H1 (cell line): ENCODE results near the gene EHHADH. TPM values are rescaled to one million over a fixed set of nuclear protein-coding genes. Genes with fewer than 3 reads are reported as not detected.

Source experiments
- CTCF ChIA-PET: fragments of 300-600 bp; sonication (Branson Sonifier 250); formaldehyde crosslinking; loops from one replicate; lab custom pipeline; 2021; ENCODE audit not compliant: partially characterized antibody; lab: Charles Lee
- POLR2A ChIA-PET: fragments of 300-600 bp; sonication (Branson Sonifier 250); formaldehyde crosslinking; loops from one replicate; lab custom pipeline; 2021; ENCODE audit warnings: inconsistent platforms; ENCODE audit not compliant: partially characterized antibody; lab: Charles Lee
- DNase-seq, 2 experiments: peaks; one replicate each; pipeline versions ENCODE4 v3.0.0 to v3.0.0-alpha.2; 2010 to 2022; ENCODE audit warnings: low spot score in 2 of 2, low read depth in 1 of 2, mixed read lengths in 1 of 2
- FAIRE-seq: peaks from 2 replicates; lab custom pipeline; 2011; peaks lifted over from hg19 to GRCh38; lab: Jason Lieb, UNC
- H2AFZ ChIP-seq: 2 replicates; pipeline ENCODE4 v1.8.1; 2012; ENCODE audit warnings: low read length, inconsistent platforms
- H2AK5ac ChIP-seq: 2 replicates; pipeline ENCODE4 v1.6.1; 2013; ENCODE audit warnings: low read depth, low read length
- H2BK120ac ChIP-seq: replicated peaks from 2 replicates; pipeline ENCODE3; 2013; ENCODE audit warnings: low read depth, low read length, inconsistent platforms
- H2BK12ac ChIP-seq: 2 replicates; pipeline ENCODE4 v1.6.1; 2013; ENCODE audit warnings: low read depth, low read length
- H2BK15ac ChIP-seq: 2 replicates; pipeline ENCODE4 v1.6.1; 2013; ENCODE audit warnings: low read length
- H2BK20ac ChIP-seq: 2 replicates; pipeline ENCODE4 v1.6.1; 2013; ENCODE audit warnings: low read length
- H2BK5ac ChIP-seq: 2 replicates; pipeline ENCODE4 v1.6.1; 2013; ENCODE audit warnings: low read depth, low read length
- H3K14ac ChIP-seq: 2 replicates; pipeline ENCODE4 v1.6.1; 2013; ENCODE audit warnings: inconsistent platforms; ENCODE audit not compliant: insufficient read length
- H3K18ac ChIP-seq: 2 replicates; pipeline ENCODE4 v1.6.1; 2013; ENCODE audit warnings: low read length; ENCODE audit errors: extremely low read depth
- H3K23ac ChIP-seq: 2 replicates; pipeline ENCODE4 v1.6.1; 2013; ENCODE audit warnings: inconsistent platforms; ENCODE audit not compliant: insufficient read length
- H3K23me2 ChIP-seq: 2 replicates; pipeline ENCODE4 v1.6.1; 2013; ENCODE audit warnings: low read depth, low read length
- H3K27ac ChIP-seq: 2 replicates; pipeline ENCODE4 v1.6.1; 2011; ENCODE audit warnings: low read depth, low read length, inconsistent platforms
- H3K27me3 ChIP-seq, 4 experiments: replicated peaks in 1 of 4; 1 replicate in 1 of 4; 2 replicates in 3 of 4; pipeline versions ENCODE4 v1.6.1 to v1.8.1; 2011 to 2013; ENCODE audit warnings: low read length in 3 of 4, mild to moderate bottlenecking in 3 of 4, inconsistent platforms in 2 of 4, mixed read lengths in 2 of 4, moderate library complexity in 1 of 4; ENCODE audit not compliant: control insufficient read depth in 3 of 4, insufficient read depth in 3 of 4; ENCODE audit errors: extremely low read depth in 1 of 4
- H3K36me3 ChIP-seq, 4 experiments: 2 replicates each; pipeline versions ENCODE4 v1.6.1 to v1.8.1; 2011 to 2013; ENCODE audit warnings: mild to moderate bottlenecking in 4 of 4, low read length in 3 of 4, moderate library complexity in 2 of 4, control low read depth in 1 of 4, inconsistent platforms in 1 of 4; ENCODE audit not compliant: insufficient read depth in 4 of 4, control insufficient read depth in 2 of 4
- H3K4ac ChIP-seq: replicated peaks from 2 replicates; pipeline ENCODE3; 2013; ENCODE audit warnings: low read length, low read depth, mixed read lengths, inconsistent platforms; ENCODE audit not compliant: insufficient read length
- H3K4me1 ChIP-seq, 4 experiments: replicated peaks in 1 of 4; 1 replicate in 1 of 4; 2 replicates in 3 of 4; pipeline versions ENCODE4 v1.6.1 to v1.8.1; 2011 to 2013; ENCODE audit warnings: low read length in 3 of 4, inconsistent platforms in 2 of 4, mixed read lengths in 1 of 4; ENCODE audit not compliant: insufficient read depth in 4 of 4, control insufficient read depth in 3 of 4
- H3K4me2 ChIP-seq, 2 experiments: 2 replicates each; pipeline versions ENCODE4 v1.6.1 to v1.8.1; 2011 to 2013; ENCODE audit warnings: low read depth in 2 of 2, low read length in 2 of 2, control low read depth in 1 of 2, inconsistent platforms in 1 of 2, mild to moderate bottlenecking in 1 of 2; ENCODE audit not compliant: insufficient read depth in 1 of 2
- H3K4me3 ChIP-seq, 4 experiments: fragments of 200-600, 300-600 bp in 1 of 4; sonication (generic), shearing (Covaris generic), sonication (Bioruptor Twin) in 1 of 4; 2 replicates each; pipeline versions ENCODE4 v1.5.1 to v1.8.1; 2011 to 2016; ENCODE audit warnings: low read length in 4 of 4, low read depth in 3 of 4, control low read depth in 2 of 4, inconsistent platforms in 2 of 4, mild to moderate bottlenecking in 2 of 4, mixed read lengths in 1 of 4, moderate library complexity in 1 of 4; ENCODE audit not compliant: insufficient read depth in 2 of 4; ENCODE audit errors: extremely low read depth in 1 of 4
- H3K56ac ChIP-seq: replicated peaks from 2 replicates; pipeline ENCODE3; 2013; ENCODE audit warnings: low read depth, mild to moderate bottlenecking, mixed read lengths, low read length, inconsistent platforms; ENCODE audit not compliant: insufficient read length
- H3K79me1 ChIP-seq: 2 replicates; pipeline ENCODE4 v1.6.1; 2013; ENCODE audit warnings: low read depth, low read length, control low read depth
- H3K79me2 ChIP-seq, 2 experiments: 2 replicates each; pipeline versions ENCODE4 v1.6.1 to v1.8.1; 2012 to 2013; ENCODE audit warnings: low read length in 2 of 2, mild to moderate bottlenecking in 2 of 2, inconsistent platforms in 1 of 2; ENCODE audit not compliant: insufficient read depth in 2 of 2, control insufficient read depth in 1 of 2
- H3K9ac ChIP-seq, 4 experiments: replicated peaks in 1 of 4; 1 replicate in 1 of 4; 2 replicates in 3 of 4; pipeline versions ENCODE4 v1.6.1 to v1.8.1; 2011 to 2013; ENCODE audit warnings: low read depth in 3 of 4, low read length in 3 of 4, control low read depth in 2 of 4, mild to moderate bottlenecking in 2 of 4, moderate library complexity in 2 of 4, inconsistent platforms in 1 of 4; ENCODE audit errors: extremely low read depth in 1 of 4
- H3K9me3 ChIP-seq, 2 experiments: 2 replicates each; pipeline versions ENCODE4 v1.6.1 to v1.8.1; 2012 to 2013; ENCODE audit warnings: mild to moderate bottlenecking in 2 of 2, moderate library complexity in 2 of 2, control low read depth in 1 of 2, inconsistent platforms in 1 of 2, low read depth in 1 of 2, low read length in 1 of 2, mixed read lengths in 1 of 2; ENCODE audit not compliant: insufficient read depth in 2 of 2
- H4K20me1 ChIP-seq, 2 experiments: replicated peaks in 1 of 2; 2 replicates each; pipeline versions ENCODE3 to v1.8.1; 2011 to 2013; ENCODE audit warnings: inconsistent platforms in 2 of 2, low read length in 2 of 2, mild to moderate bottlenecking in 1 of 2; ENCODE audit not compliant: insufficient read depth in 2 of 2, control insufficient read depth in 1 of 2
- H4K5ac ChIP-seq: 2 replicates; pipeline ENCODE4 v1.6.1; 2013; ENCODE audit warnings: low read length, low read depth, mixed read lengths, inconsistent platforms; ENCODE audit not compliant: insufficient read length
- H4K8ac ChIP-seq: 2 replicates; pipeline ENCODE4 v1.8.0; 2013; ENCODE audit warnings: mild to moderate bottlenecking, moderate library complexity, low read length, inconsistent platforms; ENCODE audit not compliant: insufficient read depth; ENCODE audit errors: extremely low read depth
- H4K91ac ChIP-seq: replicated peaks from 2 replicates; pipeline ENCODE3; 2013; ENCODE audit warnings: low read length, mixed read lengths, inconsistent platforms; ENCODE audit not compliant: insufficient read length
- ASH2L ChIP-seq: fragments of 200-600, 300-600 bp; sonication (generic); IDR thresholded peaks from one replicate; pipeline ENCODE4 v1.7.1; 2017; ENCODE audit warnings: low read length
- EP300 ChIP-seq, 2 experiments: IDR thresholded peaks; 1 replicate in 1 of 2; 2 replicates in 1 of 2; pipeline ENCODE4 v1.6.1; 2011 to 2012; ENCODE audit warnings: low read depth in 2 of 2, low read length in 2 of 2, mild to moderate bottlenecking in 2 of 2, borderline replicate concordance in 1 of 2, inconsistent platforms in 1 of 2, moderate library complexity in 1 of 2
- JUND ChIP-seq: IDR thresholded peaks from 2 replicates; pipeline ENCODE4 v1.6.1; 2011; ENCODE audit warnings: mild to moderate bottlenecking, improper control_type of control experiment, low read length
- KDM5A ChIP-seq: fragments of 200-600 bp; IDR thresholded peaks from 2 replicates; pipeline ENCODE4 v1.7.1; 2012; ENCODE audit warnings: mild to moderate bottlenecking, low read length, inconsistent platforms, mixed read lengths
- NRF1 ChIP-seq: IDR thresholded peaks from 2 replicates; pipeline ENCODE4 v1.6.1; 2011; ENCODE audit warnings: mild to moderate bottlenecking, low read depth, low read length, improper control_type of control experiment
- PHF8 ChIP-seq: fragments of 200-600 bp; sonication (generic); conservative IDR thresholded peaks from 2 replicates; pipeline ENCODE4 v1.7.1; 2012; ENCODE audit warnings: low read depth, mild to moderate bottlenecking, inconsistent platforms, low read length, moderate library complexity
- POLR2A ChIP-seq, 2 experiments: IDR thresholded peaks; 1 replicate in 1 of 2; 2 replicates in 1 of 2; pipeline ENCODE4 v1.6.1; 2011; ENCODE audit warnings: low read depth in 2 of 2, low read length in 2 of 2, mild to moderate bottlenecking in 2 of 2; ENCODE audit errors: control extremely low read depth in 1 of 2
- POU5F1 ChIP-seq: IDR thresholded peaks from 2 replicates; pipeline ENCODE4 v1.6.1; 2011; ENCODE audit warnings: low read depth, mild to moderate bottlenecking, low read length, moderate library complexity
- RBBP5 ChIP-seq: IDR thresholded peaks from 2 replicates; pipeline ENCODE4 v1.7.1; 2012; ENCODE audit warnings: low read depth, mild to moderate bottlenecking, inconsistent platforms, low read length, moderate library complexity, borderline replicate concordance
- SIN3A ChIP-seq, 2 experiments: IDR thresholded peaks in 1 of 2; conservative IDR thresholded peaks in 1 of 2; 2 replicates each; pipeline ENCODE4 v1.6.1; 2011 to 2012; ENCODE audit warnings: low read length in 2 of 2, improper control_type of control experiment in 1 of 2, low read depth in 1 of 2, mild to moderate bottlenecking in 1 of 2
- SP4 ChIP-seq: IDR thresholded peaks from 2 replicates; pipeline ENCODE4 v1.6.1; 2012; ENCODE audit warnings: low read length, inconsistent platforms
- TAF7 ChIP-seq: optimal IDR thresholded peaks from 2 replicates; pipeline ENCODE3; 2011; ENCODE audit warnings: low read depth, mild to moderate bottlenecking, inconsistent platforms, low read length, moderate library complexity, borderline replicate concordance
- TCF12 ChIP-seq: IDR thresholded peaks from 2 replicates; pipeline ENCODE4 v1.6.1; 2011; ENCODE audit warnings: low read depth, mild to moderate bottlenecking, low read length
- polyA plus RNA-seq, 7 experiments: library from polyadenylated mRNA; depleted of rRNA in 3 of 7; stranded (reverse) in 5 of 7; unstranded in 2 of 7; fragments of >200 nt in 5 of 7; fragments of 200-250 nt in 2 of 7; gene quantifications; 1 replicate in 5 of 7; 2 replicates in 1 of 7; 4 replicates in 1 of 7; pipeline versions ENCODE4 v1.2.1 to v1.2.3, GENCODE V29; 2011 to 2013; ENCODE audit warnings: missing spikeins in 2 of 7, mixed read lengths in 2 of 7
- total RNA-seq: library from RNA; stranded (reverse); fragmentation: NEBNext Ultra II Directional; extraction: Animal tissue kit (Norgen Biotek cat#: 25700); gene quantifications from 2 replicates; pipeline ENCODE4 v1.2.1, GENCODE V29; 2021

EHHADH gene
- total and polyA plus RNA-seq, 2 of the 8 experiments (the other 6 are each of a cell fraction or from before 2014, with no cell fraction given): 1.4 to 3.5 TPM

DNA sequence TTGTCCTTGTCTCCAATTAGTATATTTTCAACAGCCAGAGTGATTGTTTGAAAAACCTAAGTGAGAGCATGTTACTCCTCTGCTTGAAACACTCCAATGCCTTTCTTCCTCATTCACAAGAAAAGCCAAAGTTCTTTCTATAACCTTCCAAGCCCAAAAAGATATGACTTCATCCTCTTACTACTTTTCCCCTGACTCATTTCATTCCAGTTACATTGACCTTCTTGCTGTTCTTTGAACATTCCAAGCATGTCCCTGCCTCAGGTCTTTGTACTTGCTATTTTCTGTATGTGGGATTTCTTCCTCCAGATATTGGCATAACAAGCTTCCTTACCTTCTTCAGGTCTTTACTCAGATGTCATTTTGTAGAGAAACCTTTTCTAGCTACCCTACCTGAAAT, 28.3 kb downstream of the EHHADH start:
- no peak overlapping the region for H3K4me3 ChIP-seq
- no peak overlapping the region for H3K9ac ChIP-seq
- H3K79me1 ChIP-seq: no peaks in the 10 kb centered on the region
- no peak overlapping the region for H2AK5ac ChIP-seq
- H4K8ac ChIP-seq: no peak overlapping the region
- H3K4me2 ChIP-seq: no peak overlapping the region
- no peaks in the 10 kb centered on the region for H3K4me1 ChIP-seq
- no peak overlapping the region for H2BK12ac ChIP-seq
- DNase-seq: no peak
- no peak overlapping the region for H3K56ac ChIP-seq
- ChIA-PET CTCF (interaction anchor here (0.8 to 2.8 kb wide), 3 partner anchors 10 to 45 kb away, joined by 3 to 7 read pairs (median 4); no protein-coding TSS in a partner anchor), POLR2A (interaction anchor here (1.1 kb wide), 1 partner anchor 23 kb away, joined by 3 read pairs; no protein-coding TSS in a partner anchor)
- no peaks in the 10 kb centered on the region for H3K9me3 ChIP-seq
- H3K14ac ChIP-seq: no peak overlapping the region
- no peaks in the 10 kb centered on the region; a peak in 1 of 7 replicates for H3K27me3 ChIP-seq
- no peak overlapping the region for H3K18ac ChIP-seq
- no peak overlapping the region for H3K23ac ChIP-seq
- H2BK20ac ChIP-seq: no peak overlapping the region
- H3K36me3 ChIP-seq: no peaks in the 10 kb centered on the region
- H3K23me2 ChIP-seq: no peaks in the 10 kb centered on the region
- H4K5ac ChIP-seq: no peak overlapping the region
- no peak overlapping the region for H3K4ac ChIP-seq
- no peak overlapping the region for H2AFZ ChIP-seq
- no peak overlapping the region for H4K91ac ChIP-seq
- H2BK5ac ChIP-seq: no peak overlapping the region
- no peaks in the 10 kb centered on the region for H4K20me1 ChIP-seq
- H2BK15ac ChIP-seq: no peak overlapping the region
- H3K27ac ChIP-seq: no peak overlapping the region
- no peak for FAIRE-seq
- H3K79me2 ChIP-seq: no peaks in the 10 kb centered on the region
- no peak overlapping the region for H2BK120ac ChIP-seq
- TF ChIP-seq NRF1 (no peak), RBBP5 (no peak), POU5F1 (no peak), JUND (no peak), POLR2A (IDR thresholded peaks at IDR 0.05; ENCODE audit: control extremely low read depth in 1 of 2, low read depth in 2 of 2, low read length in 2 of 2) (no peak), SIN3A (conservative IDR thresholded peaks at IDR 0.05 in 1 of 2, IDR thresholded peaks at IDR 0.05 in 1 of 2; ENCODE audit: low read depth in 1 of 2, low read length in 2 of 2) (no peak), EP300 (IDR thresholded peaks at IDR 0.05; ENCODE audit: borderline replicate concordance in 1 of 2, low read depth in 2 of 2, low read length in 2 of 2) (no peak), TCF12 (no peak), ASH2L (no peak), PHF8 (no peak), SP4 (no peak), TAF7 (no peak), KDM5A (no peak)
